NCI-H748 (cell line): ENCODE results near the gene CADM1.

ENCODE experiments used
- DNase-seq: peaks from one replicate; lab custom pipeline; 2025; ENCODE audit not compliant: unreplicated experiment; lab: John Stamatoyannopoulos, UW

CADM1 gene

GRCh38 chr11:115409116-115409670, 95.0 kb downstream of the CADM1 start:
- no peak for DNase-seq

GRCh38 chr11:115408036-115408921, 95.9 kb downstream of the CADM1 start:
- DNase-seq, result no peak

GRCh38 chr11:115407496-115407895, 96.7 kb downstream of the CADM1 start:
- DNase-seq, result no peak

- DNase-seq, result no peak
These were observed 97.8 kb downstream of the CADM1 start for GRCh38 chr11:115406404-115406803.

GRCh38 chr11:115398333-115399080, 105.7 kb downstream of the CADM1 start:
- no peak for DNase-seq

GRCh38 chr11:115396533-115396932, 107.7 kb downstream of the CADM1 start:
- no peak for DNase-seq

- DNase-seq, result no peak
These were observed 110.3 kb downstream of the CADM1 start for GRCh38 chr11:115393950-115394349.

GRCh38 chr11:115391598-115391997, 112.6 kb downstream of the CADM1 start:
- peak; percentile 29 for DNase-seq

GRCh38 chr11:115391160-115391559, 113.1 kb downstream of the CADM1 start:
- no peak for DNase-seq

GRCh38 chr11:115390441-115390840, 113.8 kb downstream of the CADM1 start:
- DNase-seq, result no peak

GRCh38 chr11:115389790-115390189, 114.4 kb downstream of the CADM1 start:
- DNase-seq, result no peak

GRCh38 chr11:115385226-115385625, 119.0 kb downstream of the CADM1 start:
- no peak for DNase-seq

GRCh38 chr11:115384236-115384635, 120.0 kb downstream of the CADM1 start:
- no peak for DNase-seq

- DNase-seq, result no peak
These were observed 120.8 kb downstream of the CADM1 start for GRCh38 chr11:115383431-115383830.

GRCh38 chr11:115379528-115379927, 124.7 kb downstream of the CADM1 start:
- no peak for DNase-seq

- DNase-seq, result no peak
These were observed 125.7 kb downstream of the CADM1 start for GRCh38 chr11:115378557-115378956.

- no peak for DNase-seq
These were observed 126.3 kb downstream of the CADM1 start for GRCh38 chr11:115377882-115378296.

- DNase-seq, result no peak
These were observed 135.6 kb downstream of the CADM1 start for GRCh38 chr11:115368616-115369015.

GRCh38 chr11:115366826-115367225, 137.4 kb downstream of the CADM1 start:
- DNase-seq, result no peak

- DNase-seq, result no peak
These were observed 138.3 kb downstream of the CADM1 start for GRCh38 chr11:115365907-115366306.

GRCh38 chr11:115364896-115365295, 139.3 kb downstream of the CADM1 start:
- no peak for DNase-seq

- no peak for DNase-seq
These were observed 140.3 kb downstream of the CADM1 start for GRCh38 chr11:115363921-115364320.
